Natural killer cell (primary cell): ENCODE data around the gene AVPI1. TPM values are rescaled to one million over a fixed set of nuclear protein-coding genes. Genes with fewer than 3 reads are reported as not detected.

Experiments used
- ATAC-seq, 3 donors: fragments of 150-1000 bp in 2 of 3; fragments of 200-7000 bp in 1 of 3; cut with Tn5 transposase; 1 replicate in 1 of 3; 2 replicates in 2 of 3; pipeline ENCODE4 v1.10.0; 2021; ENCODE audit warnings: mild to moderate bottlenecking in 2 of 3, moderate library complexity in 2 of 3
- DNase-seq, 2 donors: peaks; one replicate each; pipeline versions ENCODE4 v3.0.0 to v3.0.0-alpha.2; 2013 to 2021; ENCODE audit warnings: mixed read lengths in 1 of 2
- H3K27ac ChIP-seq: one replicate; pipeline ENCODE4 v1.5.1; 2013; ENCODE audit warnings: mild to moderate bottlenecking, low read length
- H3K27me3 ChIP-seq: one replicate; pipeline ENCODE4 v1.6.1; 2013; ENCODE audit warnings: low read length; ENCODE audit not compliant: control insufficient read depth, insufficient read depth
- H3K36me3 ChIP-seq: one replicate; pipeline ENCODE4 v1.6.1; 2013; ENCODE audit warnings: low read length; ENCODE audit not compliant: control insufficient read depth, insufficient read depth
- H3K4me1 ChIP-seq: one replicate; pipeline ENCODE4 v1.6.1; 2013; ENCODE audit warnings: low read length; ENCODE audit not compliant: control insufficient read depth, insufficient read depth
- H3K4me3 ChIP-seq: one replicate; pipeline ENCODE4 v1.5.1; 2013; ENCODE audit warnings: low read length
- H3K9me3 ChIP-seq: one replicate; pipeline ENCODE4 v1.6.1; 2013; ENCODE audit warnings: low read length; ENCODE audit not compliant: control insufficient read depth, insufficient read depth
- H3K27ac Mint-ChIP-seq, 2 donors: one replicate each; pipeline ENCODE4 v1.8.0; 2022; ENCODE audit warnings: mild to moderate bottlenecking in 2 of 2, mixed read lengths in 2 of 2, moderate library complexity in 1 of 2
- H3K27me3 Mint-ChIP-seq, 2 donors: one replicate each; pipeline ENCODE4 v1.8.0; 2022; ENCODE audit warnings: low read depth in 2 of 2, mixed read lengths in 2 of 2
- H3K36me3 Mint-ChIP-seq: one replicate; pipeline ENCODE4 v1.8.0; 2022; ENCODE audit warnings: mixed read lengths
- H3K4me1 Mint-ChIP-seq, 2 donors: one replicate each; pipeline ENCODE4 v1.8.0; 2022; ENCODE audit warnings: mixed read lengths in 2 of 2
- H3K4me3 Mint-ChIP-seq: one replicate; pipeline ENCODE4 v1.8.0; 2022; ENCODE audit warnings: mild to moderate bottlenecking, moderate library complexity, mixed read lengths
- H3K9me3 Mint-ChIP-seq, 2 donors: one replicate each; pipeline ENCODE4 v1.8.0; 2022; ENCODE audit warnings: mixed read lengths in 2 of 2
- WGBS: methylation state at CpG from one replicate; pipeline ENCODE4 v1.1.7; 2013; ENCODE audit warnings: missing lambda C conversion rate; ENCODE audit not compliant: insufficient coverage; 5-methylcytosine and 5-hydroxymethylcytosine counted together
- intact Hi-C: fragments of 100-400 bp; cut with micrococcal nuclease; formaldehyde crosslinking; loops from one replicate; pipeline ENCODE4 v1.14.2; 2022
- total RNA-seq, 4 donors: library from RNA; stranded (reverse); fragments of 120-200 nt in 1 of 4; gene quantifications; one replicate each; pipeline versions ENCODE4 v1.2.3 to v1.2.4, GENCODE V29; 2013 to 2022
- TF ChIP-seq, protein P1 (sequence below): fragments of 200-600 bp; IDR thresholded peaks from one replicate; pipeline ENCODE4 v1.8.0; 2022; ENCODE audit warnings: antibody characterized with exemption

AVPI1 gene
- total RNA-seq, 3 donors from 2014 or later (not counting 1 experiment from before 2014, with no cell fraction given), result 6.1 to 8.4 (median 6.8) TPM

DNA sequence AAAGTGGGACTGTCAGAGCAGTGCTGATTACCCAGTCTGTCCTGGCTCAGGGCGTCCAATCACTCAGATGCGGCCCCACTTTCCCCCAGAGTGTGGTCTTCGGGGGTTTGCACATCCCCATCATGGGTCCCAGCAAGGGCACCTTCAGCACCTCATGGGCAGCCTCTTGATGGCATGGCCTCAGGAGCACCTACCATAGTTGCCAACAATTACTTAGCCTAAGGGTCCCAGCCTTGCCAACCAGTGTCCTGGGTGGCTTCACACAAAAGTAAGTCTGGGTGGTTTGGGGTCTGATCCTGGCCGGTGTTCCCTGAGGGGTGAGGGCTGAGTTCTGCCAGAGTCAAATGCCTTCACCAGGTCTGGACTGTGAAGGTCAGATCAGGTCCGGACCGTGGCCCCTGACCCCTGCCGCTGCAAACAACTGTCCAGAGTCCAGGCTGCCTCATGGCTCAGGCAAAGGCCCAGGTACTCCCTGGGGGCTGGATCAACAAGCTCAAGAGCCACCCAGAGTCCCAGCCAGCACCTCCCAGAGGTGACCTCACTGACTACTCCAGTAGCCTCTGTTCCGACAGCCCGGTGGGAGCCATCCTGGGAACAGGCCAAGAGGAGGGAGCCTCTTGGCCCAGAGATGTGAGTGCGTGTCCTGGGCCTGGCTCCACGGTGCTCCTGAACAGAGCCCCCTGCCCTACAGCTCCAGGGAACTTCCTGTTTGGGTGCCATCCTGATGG lies 20.3 kb upstream of the AVPI1 start:
- TF ChIP-seq, protein P1, sequence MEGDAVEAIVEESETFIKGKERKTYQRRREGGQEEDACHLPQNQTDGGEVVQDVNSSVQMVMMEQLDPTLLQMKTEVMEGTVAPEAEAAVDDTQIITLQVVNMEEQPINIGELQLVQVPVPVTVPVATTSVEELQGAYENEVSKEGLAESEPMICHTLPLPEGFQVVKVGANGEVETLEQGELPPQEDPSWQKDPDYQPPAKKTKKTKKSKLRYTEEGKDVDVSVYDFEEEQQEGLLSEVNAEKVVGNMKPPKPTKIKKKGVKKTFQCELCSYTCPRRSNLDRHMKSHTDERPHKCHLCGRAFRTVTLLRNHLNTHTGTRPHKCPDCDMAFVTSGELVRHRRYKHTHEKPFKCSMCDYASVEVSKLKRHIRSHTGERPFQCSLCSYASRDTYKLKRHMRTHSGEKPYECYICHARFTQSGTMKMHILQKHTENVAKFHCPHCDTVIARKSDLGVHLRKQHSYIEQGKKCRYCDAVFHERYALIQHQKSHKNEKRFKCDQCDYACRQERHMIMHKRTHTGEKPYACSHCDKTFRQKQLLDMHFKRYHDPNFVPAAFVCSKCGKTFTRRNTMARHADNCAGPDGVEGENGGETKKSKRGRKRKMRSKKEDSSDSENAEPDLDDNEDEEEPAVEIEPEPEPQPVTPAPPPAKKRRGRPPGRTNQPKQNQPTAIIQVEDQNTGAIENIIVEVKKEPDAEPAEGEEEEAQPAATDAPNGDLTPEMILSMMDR, result no peak
- Histone ChIP-seq H3K36me3 (no peaks in the 10 kb centered on the region), H3K4me3 (no peak overlapping the region), H3K27ac (no peak overlapping the region), H3K9me3 (no peaks in the 10 kb centered on the region), H3K27me3 (no peaks in the 10 kb centered on the region), H3K4me1 (no peaks in the 10 kb centered on the region)
- ATAC-seq (no peak), DNase-seq (no peak)
- Mint-ChIP-seq H3K9me3 (no peaks in the 10 kb centered on the region), H3K36me3 (no peaks in the 10 kb centered on the region), H3K4me1 (peaks cover 0 to 8% of the 10 kb centered on the region in 2 donors), H3K27ac (no peak overlapping the region), H3K27me3 (peaks cover 16 to 18% of the 10 kb centered on the region in 2 donors), H3K4me3 (no peak overlapping the region)
- intact Hi-C loops, result no loop called here
- 91% methylated on average over 11 of the region's 11 CpGs for WGBS

DNA sequence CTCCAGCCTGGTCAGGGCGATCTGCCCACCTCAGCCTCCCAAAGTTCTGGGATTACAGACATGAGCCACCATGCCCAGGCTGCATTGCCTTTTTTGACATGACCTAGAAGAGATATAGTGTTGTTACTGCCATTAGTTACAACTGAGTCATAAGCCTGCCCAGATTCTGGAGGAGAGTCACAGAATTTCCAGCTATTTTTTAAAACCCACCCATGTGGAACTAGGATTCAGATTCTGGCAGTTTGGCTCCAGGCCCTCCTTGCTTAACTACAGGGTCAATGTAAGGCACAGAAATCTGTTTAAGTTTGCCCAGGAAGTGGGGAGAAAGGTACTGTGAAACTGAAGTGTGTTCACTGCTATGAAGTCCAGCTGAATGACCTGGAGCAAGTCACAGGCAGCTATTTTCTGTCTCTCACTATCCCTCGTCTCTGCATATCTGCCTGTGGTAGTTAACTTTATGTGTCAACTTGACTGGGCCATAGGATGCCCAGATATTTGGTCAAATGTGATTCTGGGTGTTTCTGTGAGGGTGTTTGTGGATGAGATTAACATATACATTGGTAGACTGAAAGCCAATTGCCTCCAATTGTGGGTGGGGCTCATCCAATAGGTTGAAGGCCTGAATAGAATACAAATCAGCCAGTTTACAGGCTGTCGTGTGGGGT lies 18.1 kb upstream of the AVPI1 start:
- Histone ChIP-seq H3K36me3 (no peaks in the 10 kb centered on the region), H3K4me3 (no peak overlapping the region), H3K4me1 (peaks cover 3% of the 10 kb centered on the region), H3K9me3 (no peaks in the 10 kb centered on the region), H3K27me3 (no peaks in the 10 kb centered on the region), H3K27ac (no peak overlapping the region)
- DNase-seq (no peak), ATAC-seq (no peak)
- Mint-ChIP-seq H3K27me3 (peaks cover 8 to 13% of the 10 kb centered on the region in 2 donors), H3K27ac (no peak overlapping the region), H3K4me1 (peaks cover 7 to 13% of the 10 kb centered on the region in 2 donors), H3K9me3 (no peaks in the 10 kb centered on the region), H3K36me3 (no peaks in the 10 kb centered on the region), H3K4me3 (no peak overlapping the region)
- WGBS, result 92% methylated on average over 3 of the region's 3 CpGs
- TF ChIP-seq, protein P1, result no peak
- intact Hi-C loops, result no loop called here

DNA sequence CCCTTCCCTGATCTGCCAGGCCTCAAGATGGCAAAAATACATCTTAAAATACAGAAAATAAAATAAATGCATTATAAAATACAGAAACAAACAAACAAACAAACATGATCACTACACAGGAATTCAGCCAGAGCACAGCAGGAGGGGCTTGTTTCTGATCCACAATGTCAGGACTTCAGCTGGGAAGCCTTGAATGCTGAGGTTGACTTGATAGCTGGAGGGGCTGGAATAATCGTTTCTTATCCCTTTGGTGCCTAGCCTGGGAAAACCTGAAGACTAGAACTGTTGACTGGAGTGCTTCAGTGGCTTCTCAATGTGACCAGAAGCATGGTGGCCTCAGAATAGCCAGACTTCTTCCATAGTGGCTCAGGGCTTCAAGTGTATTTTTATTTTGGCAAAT lies 17.3 kb upstream of the AVPI1 start:
- Mint-ChIP-seq H3K27me3 (peaks cover 3 to 8% of the 10 kb centered on the region in 2 donors), H3K27ac (no peak overlapping the region), H3K4me1 (peaks cover 7 to 8% of the 10 kb centered on the region in 2 donors), H3K36me3 (no peaks in the 10 kb centered on the region), H3K4me3 (no peak overlapping the region), H3K9me3 (no peaks in the 10 kb centered on the region)
- Histone ChIP-seq H3K27me3 (no peaks in the 10 kb centered on the region), H3K4me1 (peaks cover 3% of the 10 kb centered on the region), H3K27ac (no peak overlapping the region), H3K36me3 (no peaks in the 10 kb centered on the region), H3K4me3 (no peak overlapping the region), H3K9me3 (no peaks in the 10 kb centered on the region)
- WGBS, result 75% methylated on average over 1 of the region's 1 CpG
- ATAC-seq (no peak), DNase-seq (no peak)
- TF ChIP-seq, protein P1, result no peak
- intact Hi-C loops, result loop anchor here (5.0 kb wide), 1 partner anchor 338 kb away; no protein-coding TSS in a partner anchor
